Activated CD4-positive, CD25-positive, alpha-beta regulatory T cell treated with anti-CD3 and anti-CD28 coated beads, Interleukin-2, amount 50 U/mL, for 16 hours (primary cell): Measurements from ENCODE around the gene H1-8.
"Not testable (repeated sequence)": the region's sequence is repeated elsewhere in the genome, so short reads cannot be mapped to it uniquely, and the experiment has no call there.

ENCODE experiments used
- DNase-seq: peaks from one replicate; pipeline ENCODE4 v3.0.0-alpha.2; 2020; ENCODE audit warnings: low read depth, low spot score

Gene H1-8

GRCh38 chr3:129533406-129533805 is 9.6 kb upstream of the H1-8 start:
- no peak for DNase-seq

DNA sequence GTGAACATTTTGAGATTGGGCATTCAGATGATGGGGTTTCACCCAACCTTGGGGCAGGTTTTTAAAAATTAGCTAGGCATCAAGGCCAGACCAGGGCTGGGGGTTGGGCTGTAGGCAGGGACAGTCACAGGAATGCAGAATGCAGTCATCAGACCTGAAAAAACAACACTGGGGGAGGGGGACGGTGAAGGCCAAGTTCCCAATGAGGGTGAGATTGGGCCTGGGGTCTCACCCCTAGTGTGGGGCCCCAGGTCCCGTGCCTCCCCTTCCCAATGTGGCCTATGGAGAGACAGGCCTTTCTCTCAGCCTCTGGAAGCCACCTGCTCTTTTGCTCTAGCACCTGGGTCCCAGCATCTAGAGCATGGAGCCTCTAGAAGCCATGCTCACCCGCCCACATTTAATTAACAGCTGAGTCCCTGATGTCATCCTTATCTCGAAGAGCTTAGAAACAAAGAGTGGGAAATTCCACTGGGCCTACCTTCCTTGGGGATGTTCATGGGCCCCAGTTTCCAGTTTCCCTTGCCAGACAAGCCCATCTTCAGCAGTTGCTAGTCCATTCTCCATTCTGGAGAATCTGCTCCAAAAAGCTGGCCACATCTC is 8.4 kb upstream of the H1-8 start:
- DNase-seq, result no peak

- no peak for DNase-seq
These were observed 7.9 kb upstream of the H1-8 start for GRCh38 chr3:129535075-129535474.

DNA sequence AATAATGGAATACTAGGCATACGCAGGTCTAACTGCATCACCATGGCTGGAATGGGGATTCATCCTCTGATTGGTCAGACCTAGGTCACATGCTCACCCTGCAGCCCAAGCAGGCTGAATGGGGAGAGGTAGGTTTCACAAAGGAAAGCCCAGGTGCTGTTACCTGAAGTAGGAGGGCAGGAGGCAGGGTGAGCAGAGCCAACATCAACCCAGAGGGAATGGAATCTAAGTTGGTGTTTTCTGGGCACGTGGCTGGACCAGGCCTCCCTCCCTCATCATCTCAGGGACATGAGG is 6.7 kb upstream of the H1-8 start:
- no peak for DNase-seq

DNA sequence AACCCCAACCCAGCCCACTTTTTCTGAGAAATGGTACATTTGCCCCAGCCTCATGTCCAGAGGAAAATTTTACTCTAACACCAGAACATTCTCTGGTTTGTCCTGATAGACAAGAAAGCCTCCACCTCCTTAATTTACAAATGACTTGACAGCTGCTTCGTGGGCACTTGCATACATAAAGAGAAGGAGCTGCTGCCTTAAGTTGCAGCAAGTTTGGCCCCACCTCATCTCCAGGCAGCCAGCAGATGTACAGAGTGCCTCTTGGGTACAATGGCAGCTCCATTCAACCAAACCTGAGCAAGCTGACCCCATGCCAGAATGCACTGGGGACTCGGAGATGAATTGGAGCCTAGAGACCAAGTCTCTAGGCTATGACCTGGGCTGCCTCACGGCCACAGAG is 6.2 kb upstream of the H1-8 start:
- no peak for DNase-seq

DNA sequence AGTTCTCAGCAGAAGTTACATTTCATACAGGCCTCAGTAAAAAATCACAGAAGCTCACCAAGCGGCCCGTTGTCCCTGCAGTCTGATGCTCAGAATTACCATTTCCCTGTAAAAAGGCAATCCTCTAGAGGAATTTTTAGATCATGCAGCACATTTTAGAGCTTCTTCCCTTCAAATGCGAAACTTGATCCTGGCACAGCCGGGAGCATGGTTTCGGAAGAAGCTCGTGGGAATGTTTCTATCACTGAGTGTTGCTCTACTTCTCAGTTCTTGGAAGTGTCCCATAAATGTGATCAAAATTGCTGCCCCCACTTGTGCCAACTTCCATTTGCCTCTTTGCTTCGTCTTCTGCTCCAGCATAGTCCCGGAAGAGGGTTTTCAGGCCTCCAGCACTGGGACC is 3.8 kb upstream of the H1-8 start:
- no peak for DNase-seq

- no peak for DNase-seq
These were observed 2.0 kb upstream of the H1-8 start for GRCh38 chr3:129540776-129541516.

DNA sequence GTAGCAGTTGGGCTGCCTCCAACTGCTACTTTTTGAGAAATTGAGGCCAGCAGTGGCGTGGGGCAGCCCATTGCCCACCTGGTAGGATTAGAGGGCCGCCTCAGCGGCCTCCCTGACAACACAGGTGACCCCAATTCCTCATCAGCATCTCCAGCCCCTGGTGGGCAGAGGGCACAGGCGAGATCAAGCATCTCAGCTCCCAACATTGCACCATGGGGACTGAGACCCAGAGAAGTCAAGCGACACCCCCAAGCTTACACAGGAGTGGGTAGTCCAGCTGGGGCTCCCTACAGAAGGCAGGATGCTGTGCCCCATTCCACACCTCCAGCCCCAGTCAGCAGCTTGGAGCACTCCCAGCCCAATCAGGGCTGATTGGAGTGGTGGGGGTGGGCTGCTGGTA is 228 bp upstream of the H1-8 start:
- no peak for DNase-seq

DNA sequence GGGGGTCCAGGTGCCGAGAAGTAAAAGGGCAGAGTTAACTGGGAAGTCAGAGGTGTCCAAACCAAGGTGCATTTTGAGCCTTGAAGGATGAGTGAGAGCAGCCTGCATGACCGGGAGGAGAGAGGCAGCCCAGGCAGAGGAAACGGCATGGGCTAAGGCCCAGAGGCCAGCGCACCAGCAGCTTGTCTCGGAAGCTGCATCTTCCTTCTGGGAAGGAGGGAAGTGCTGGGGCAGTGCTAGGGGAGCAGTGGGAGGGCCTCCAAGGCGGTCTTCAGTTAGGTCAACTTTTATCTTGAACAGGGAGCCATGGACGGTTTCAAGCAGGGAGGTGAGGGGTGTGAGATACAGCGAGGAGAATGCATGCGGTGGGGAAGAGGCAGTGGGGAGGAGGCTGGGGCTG is 1.0 kb downstream of the H1-8 start:
- DNase-seq, result no peak

GRCh38 chr3:129545951-129546350 is 3.0 kb downstream of the H1-8 start:
- not testable (repeated sequence) for DNase-seq

GRCh38 chr3:129547241-129547640 is 4.3 kb downstream of the H1-8 start:
- DNase-seq, result no peak

DNA sequence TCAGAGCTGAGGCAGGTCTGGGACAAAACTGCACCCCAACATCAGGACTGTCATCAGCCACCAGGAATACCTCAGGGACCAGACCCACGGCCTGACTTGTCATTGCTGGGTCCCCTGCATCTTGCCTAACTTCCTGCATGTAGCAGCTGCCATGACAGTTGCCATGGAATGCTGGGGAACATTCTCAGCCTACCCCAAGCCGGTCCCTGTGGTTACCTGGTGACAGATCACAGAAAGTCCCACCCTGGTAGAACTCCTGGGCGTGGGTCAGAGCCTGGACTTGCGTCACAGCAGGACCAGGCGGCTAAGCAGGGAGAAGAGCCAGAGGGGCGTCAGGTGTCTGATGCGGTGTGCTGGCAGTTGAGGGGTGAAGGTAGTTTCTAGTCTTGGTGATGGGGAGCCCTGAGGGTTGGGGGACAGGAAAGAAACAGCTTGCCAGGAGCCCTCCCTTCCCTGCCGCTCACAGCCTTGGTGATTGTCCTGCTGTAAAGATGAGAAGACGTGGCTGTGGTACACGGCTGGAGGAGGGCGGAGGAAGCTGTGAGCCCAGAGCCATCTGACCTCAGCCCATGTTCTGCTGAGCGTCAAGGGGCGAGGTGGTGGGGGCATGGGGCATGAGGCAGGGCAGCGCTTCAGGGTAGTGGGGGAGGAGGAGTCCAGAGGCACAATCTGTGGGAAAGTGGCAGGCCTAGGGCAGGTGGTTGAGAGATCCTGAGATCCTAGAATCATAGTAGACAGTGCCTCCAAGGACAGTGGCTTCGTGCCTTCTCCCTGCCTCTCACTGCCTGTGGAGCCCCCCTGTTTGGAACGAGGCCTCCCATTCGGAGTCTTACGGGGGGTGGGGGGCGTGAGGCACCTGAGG is 5.4 kb downstream of the H1-8 start:
- DNase-seq, result no peak

DNA sequence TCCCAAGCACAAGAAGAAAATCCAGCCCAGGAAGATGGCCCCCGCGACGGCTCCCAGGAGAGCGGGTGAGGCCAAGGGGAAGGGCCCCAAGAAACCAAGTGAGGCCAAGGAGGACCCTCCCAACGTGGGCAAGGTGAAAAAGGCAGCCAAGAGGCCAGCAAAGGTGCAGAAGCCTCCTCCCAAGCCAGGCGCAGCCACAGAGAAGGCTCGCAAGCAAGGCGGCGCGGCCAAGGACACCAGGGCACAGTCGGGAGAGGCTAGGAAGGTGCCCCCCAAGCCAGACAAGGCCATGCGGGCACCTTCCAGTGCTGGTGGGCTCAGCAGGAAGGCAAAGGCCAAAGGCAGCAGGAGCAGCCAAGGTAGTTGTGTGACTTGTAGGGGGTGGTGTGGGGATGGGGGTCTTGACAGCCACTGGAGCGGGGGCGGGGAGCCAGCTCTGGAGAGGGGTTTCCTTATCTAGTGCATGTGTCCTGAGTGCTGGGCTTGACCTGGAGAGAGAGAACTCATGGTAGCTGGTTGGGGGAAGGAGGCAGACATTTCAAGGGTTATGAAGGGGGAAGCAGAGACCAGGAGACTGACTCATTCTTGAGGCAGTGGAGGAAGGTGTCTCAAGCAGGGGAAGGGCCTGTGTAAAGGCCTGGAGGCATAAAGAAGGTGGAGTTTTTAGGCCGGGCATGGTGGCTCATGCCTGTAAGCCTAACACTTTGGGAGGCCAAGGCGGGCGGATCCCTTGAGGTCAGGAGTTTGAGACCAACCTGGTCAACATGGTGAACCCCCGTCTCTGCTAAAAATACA is 6.2 kb downstream of the H1-8 start:
- no peak for DNase-seq

- DNase-seq, result no peak
These were observed 6.8 kb downstream of the H1-8 start for GRCh38 chr3:129549805-129550204.

DNA sequence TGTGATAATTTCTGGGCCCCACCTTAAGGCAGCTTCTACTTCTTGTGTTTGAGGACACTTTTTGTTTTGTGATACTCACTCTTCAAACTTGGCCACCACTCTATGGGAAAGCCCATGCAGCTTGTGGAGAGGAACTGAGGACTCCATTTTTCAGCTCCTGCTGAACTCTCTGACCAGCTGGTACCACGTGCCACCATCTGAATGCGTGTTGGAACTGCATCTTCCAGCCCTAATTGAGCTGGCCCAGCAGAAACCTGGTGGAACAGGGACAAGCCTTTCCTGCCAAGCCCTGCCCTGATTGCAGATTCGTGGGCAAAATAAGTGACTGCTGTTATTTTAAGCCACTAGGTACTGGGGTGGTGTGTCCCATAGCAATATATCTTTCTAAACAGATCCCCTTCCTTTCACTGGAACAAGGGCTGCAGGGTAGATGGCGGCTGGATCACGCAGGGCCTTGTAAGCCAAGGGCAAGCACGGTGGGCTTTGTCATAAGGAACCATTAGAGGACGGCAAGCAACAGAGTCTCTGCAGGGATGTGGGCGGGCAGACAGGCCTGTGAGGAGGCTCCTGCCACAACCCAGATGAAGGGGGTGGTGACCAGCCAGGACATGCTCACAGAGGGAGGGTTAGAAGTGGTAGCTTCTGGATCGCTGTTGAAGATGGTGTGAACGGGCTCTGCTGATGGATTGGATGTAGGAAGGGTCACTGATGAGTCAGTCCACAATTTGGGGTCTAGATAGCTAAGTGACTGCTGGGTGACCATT is 9.5 kb downstream of the H1-8 start:
- DNase-seq, result no peak

DNA sequence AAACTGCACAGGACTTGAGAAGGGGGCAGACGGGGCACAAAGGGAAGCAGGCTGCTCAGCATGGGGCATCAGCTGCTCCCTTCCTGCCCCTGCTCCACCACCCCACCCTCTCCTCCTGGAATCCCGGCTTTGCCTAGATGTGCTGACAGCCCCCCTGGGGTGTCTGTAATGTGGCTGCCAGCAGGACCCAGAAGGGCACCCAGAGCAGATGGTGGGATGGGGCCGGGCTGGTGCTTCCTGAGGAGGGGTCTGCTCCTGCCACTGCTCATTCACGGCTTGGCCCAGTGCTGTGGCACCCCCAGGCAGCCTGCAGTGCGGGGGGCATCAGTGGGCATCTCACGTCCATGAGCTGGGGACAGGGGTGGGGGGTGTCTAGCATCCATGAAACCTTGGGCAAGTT is 10.2 kb downstream of the H1-8 start:
- DNase-seq, result no peak

DNA sequence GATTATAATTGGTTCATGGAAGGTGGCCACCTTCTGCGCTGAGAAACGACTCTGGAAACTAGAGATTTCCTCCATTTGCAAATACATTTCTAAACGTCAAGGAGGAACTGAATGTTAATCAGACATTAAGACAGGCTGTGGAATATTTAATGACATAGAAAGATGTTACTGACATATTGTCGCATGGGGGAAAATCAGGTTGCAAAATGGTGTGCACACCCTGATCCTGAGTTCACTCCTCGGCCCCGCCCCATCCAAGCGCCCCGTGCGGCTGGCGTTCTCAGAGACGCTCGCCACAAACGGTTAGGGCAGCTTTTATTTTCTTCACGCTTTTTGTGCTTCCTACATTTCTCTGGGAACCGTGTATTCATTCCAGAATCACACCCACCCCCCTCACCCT is 10.7 kb downstream of the H1-8 start:
- DNase-seq, result no peak

GRCh38 chr3:129554356-129555152 is 11.6 kb downstream of the H1-8 start:
- no peak for DNase-seq

- no peak for DNase-seq
These were observed 12.2 kb downstream of the H1-8 start for GRCh38 chr3:129555153-129555550.

DNA sequence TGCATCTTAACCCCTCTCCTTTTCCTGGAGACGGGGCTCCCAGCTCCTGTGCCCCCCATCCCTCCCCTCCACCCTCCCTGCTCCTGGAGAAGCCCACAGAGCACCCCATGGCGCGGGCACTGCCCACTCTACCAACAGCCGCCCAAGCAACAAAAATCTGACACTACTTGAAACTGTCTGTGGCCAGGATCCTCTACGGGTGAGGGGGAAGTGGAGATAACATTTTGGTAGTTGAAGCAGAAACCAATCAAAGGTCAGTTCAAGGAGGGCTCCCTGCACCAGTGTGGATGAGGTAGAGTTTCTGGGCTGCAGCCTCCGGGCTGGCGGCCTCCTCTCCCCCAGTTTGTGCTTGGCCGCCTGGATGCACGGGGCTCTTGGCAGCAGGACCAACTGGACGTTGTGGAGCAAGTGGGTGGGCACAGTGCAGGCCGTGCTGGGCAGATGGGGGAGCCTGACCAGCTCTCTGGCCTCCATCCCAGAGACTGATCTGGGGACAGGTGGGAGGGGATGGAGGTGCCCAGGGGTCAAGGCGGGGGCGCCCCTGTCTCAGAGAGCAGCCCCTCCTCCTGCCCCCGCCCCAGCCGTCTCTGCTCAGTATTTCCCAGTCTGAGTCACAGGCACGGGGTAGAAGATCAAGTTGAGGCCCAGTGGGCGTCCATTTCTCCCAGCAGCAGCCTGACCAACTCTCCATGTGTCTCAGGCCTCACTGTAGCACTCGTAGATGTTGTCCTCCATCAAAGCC is 12.8 kb downstream of the H1-8 start:
- DNase-seq, result no peak
